ENCODE results near the gene DDA1. TPM values are rescaled to one million over a fixed set of nuclear protein-coding genes. Genes with fewer than 3 reads are reported as not detected.

Gene DDA1
- total and polyA plus RNA-seq, 2 of the 13 experiments (the other 11 are each of a cell fraction or from before 2014, with no cell fraction given): 24.5 to 26.0 TPM

DNA sequence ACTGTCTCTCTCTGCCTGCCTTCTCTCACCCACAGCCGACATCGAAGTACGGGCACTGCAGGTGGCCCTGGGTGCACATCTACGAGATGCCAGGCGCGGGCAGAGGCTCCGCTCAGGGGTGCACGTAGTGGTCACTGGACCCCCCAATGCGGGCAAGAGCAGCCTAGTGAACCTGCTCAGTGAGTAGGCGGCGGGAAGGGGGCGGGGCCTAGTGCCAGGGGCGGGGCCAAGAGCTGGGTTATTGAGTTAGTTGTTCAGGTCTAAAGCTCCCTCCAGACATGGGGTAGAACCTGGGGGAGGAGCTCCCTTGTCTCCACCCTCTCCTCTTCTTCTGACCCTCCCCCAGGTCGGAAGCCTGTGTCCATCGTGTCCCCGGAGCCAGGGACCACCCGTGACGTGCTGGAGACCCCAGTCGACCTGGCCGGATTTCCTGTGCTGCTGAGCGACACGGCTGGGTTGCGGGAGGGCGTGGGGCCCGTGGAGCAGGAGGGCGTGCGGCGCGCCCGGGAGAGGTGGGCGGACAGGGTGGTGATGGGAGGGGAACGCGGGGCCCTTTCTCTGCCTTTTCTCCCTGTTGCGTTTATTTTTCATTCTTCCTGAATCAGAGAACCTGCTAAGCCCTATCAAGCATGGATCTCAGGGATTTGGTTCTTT lies 29.9 kb downstream of the DDA1 start (continued):
- TF ChIP-seq AGO2 (optimal IDR thresholded peaks at IDR 0.05; ENCODE audit: low read depth, low read length) (peak; percentile 16), ASH2L (IDR thresholded peaks at IDR 0.05; ENCODE audit: insufficient read length, low read depth, low read length) (no peak), MLLT10 (CRISPR knock-in tag; IDR thresholded peaks at IDR 0.05) (no peak)

DNA sequence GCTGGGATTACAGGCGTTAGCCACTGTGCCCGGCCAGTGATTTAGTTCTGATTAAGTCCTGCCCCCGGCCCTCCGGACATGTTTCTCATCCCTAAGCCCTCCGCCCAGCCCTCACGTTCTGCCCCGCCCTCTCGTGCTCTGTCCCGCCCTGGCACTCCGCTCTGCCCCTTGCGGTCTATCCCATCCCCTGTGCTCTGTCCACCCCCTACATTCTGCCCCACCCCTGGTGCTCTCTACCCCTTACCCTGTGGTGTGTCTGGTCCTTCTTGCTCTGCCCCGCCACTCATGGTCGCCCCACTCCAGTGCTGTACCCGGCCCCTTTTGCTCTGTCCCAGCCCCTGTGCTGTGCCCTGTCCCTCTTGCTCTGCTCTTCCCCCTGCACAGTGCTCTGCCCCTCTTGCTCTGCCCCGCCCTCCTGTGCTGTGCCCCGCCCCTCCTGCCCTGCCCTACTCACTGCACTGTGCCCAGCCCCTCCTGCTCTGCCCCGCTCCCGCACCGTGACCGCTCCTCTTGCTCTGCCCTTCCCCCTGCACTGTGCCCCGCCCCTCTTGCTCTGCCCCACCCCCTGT lies 31.0 kb downstream of the DDA1 start:
- Histone ChIP-seq H3K27ac (ENCODE audit: extremely low read length, insufficient read depth, low read length) (peak overlapping the region; percentile 66), H3K27me3 (ENCODE audit: control insufficient read depth in 1 of 2, insufficient read depth in 2 of 2, low read length in 2 of 2) (no peaks in the 10 kb centered on the region; a peak in 1 of 5 replicates), H3K4me1 (ENCODE audit: insufficient read depth, low read length) (peaks cover 51% of the 10 kb centered on the region), H3K4me2 (ENCODE audit: low read depth, low read length) (peak overlapping the region; percentile 72), H3K9ac (ENCODE audit: insufficient read depth, low read depth, low read length) (no peak overlapping the region; the same call in 1 of the 2 replicates), H2AFZ (ENCODE audit: low read length) (no peak overlapping the region), H3K9me3 (ENCODE audit: low read length) (no peaks in the 10 kb centered on the region), H4K20me1 (ENCODE audit: insufficient read depth, low read length) (no peaks in the 10 kb centered on the region), H3K36me3 (replicated peaks in 1 of 2; ENCODE audit: control insufficient read depth in 1 of 2, insufficient read depth in 2 of 2, low read length in 2 of 2) (peaks cover 1 to 9% of the 10 kb centered on the region in 2 experiments; a peak in 1 of 5 replicates), H3K4me3 (replicated peaks in 1 of 3; ENCODE audit: insufficient read depth in 1 of 3, low read depth in 2 of 3, low read length in 3 of 3) (peak overlapping the region in 2 of 3 experiments; percentile 19 to 46; a peak in 2 of 6 replicates), H3K79me2 (ENCODE audit: insufficient read depth, low read length) (peaks cover 7% of the 10 kb centered on the region)
- peak; percentile 70 for ATAC-seq
- POLR2A ChIA-PET: interaction anchor here (1.0 kb wide), 1 partner anchor 79 kb away, joined by 4 read pairs; the partner anchor contains the start of gene MVB12A
- 27% methylated on average over 21 of the region's 21 CpGs for WGBS (ENCODE audit: low lambda C conversion rate)
- intact Hi-C loops (cut with micrococcal nuclease; ENCODE audit: unreplicated experiment) (loop anchor here (10.0 kb wide), 1 partner anchor 124 kb away; the partner anchor contains the start of gene NXNL1), in situ Hi-C loops (cut with HindIII; ENCODE audit: extremely low pct_ligation_motif_present, low pct_unique_long_range_greater_than_20kb) (no loop called here)
- CTCF ChIA-PET (ENCODE audit: low intra/inter-chr PET ratio, low total read pairs): no interaction called here
- peak; percentile 49 for DNase-seq (ENCODE audit: low spot score)
- BruUV-seq (replicated peaks): no TSS peak
- FAIRE-seq: no peak
- TF ChIP-seq ARNT (IDR thresholded peaks at IDR 0.05) (no peak), TEAD3 (CRISPR knock-in tag; optimal IDR thresholded peaks at IDR 0.05; ENCODE audit: borderline replicate concordance) (no peak), MTA1 (CRISPR knock-in tag; IDR thresholded peaks at IDR 0.05; ENCODE audit: borderline replicate concordance) (no peak), ZNF17 (CRISPR knock-in tag; IDR thresholded peaks at IDR 0.05) (no peak), ZNF557 (CRISPR knock-in tag; IDR thresholded peaks at IDR 0.05) (no peak), MYNN (CRISPR knock-in tag; IDR thresholded peaks at IDR 0.05; ENCODE audit: low read depth) (no peak), NCOA2 (CRISPR knock-in tag; IDR thresholded peaks at IDR 0.05) (no peak)
- TF ChIP-seq, protein P1, sequence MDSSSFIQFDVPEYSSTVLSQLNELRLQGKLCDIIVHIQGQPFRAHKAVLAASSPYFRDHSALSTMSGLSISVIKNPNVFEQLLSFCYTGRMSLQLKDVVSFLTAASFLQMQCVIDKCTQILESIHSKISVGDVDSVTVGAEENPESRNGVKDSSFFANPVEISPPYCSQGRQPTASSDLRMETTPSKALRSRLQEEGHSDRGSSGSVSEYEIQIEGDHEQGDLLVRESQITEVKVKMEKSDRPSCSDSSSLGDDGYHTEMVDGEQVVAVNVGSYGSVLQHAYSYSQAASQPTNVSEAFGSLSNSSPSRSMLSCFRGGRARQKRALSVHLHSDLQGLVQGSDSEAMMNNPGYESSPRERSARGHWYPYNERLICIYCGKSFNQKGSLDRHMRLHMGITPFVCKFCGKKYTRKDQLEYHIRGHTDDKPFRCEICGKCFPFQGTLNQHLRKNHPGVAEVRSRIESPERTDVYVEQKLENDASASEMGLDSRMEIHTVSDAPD (CRISPR knock-in tag; IDR thresholded peaks at IDR 0.05): no peak
- TF ChIP-seq, protein P2, sequence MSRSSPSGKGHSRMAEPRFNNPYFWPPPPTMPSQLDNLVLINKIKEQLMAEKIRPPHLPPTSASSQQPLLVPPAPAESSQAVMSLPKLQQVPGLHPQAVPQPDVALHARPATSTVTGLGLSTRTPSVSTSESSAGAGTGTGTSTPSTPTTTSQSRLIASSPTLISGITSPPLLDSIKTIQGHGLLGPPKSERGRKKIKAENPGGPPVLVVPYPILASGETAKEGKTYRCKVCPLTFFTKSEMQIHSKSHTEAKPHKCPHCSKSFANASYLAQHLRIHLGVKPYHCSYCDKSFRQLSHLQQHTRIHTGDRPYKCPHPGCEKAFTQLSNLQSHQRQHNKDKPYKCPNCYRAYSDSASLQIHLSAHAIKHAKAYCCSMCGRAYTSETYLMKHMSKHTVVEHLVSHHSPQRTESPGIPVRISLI (CRISPR knock-in tag; IDR thresholded peaks at IDR 0.05; ENCODE audit: borderline replicate concordance): no peak
- TF ChIP-seq, protein P3, sequence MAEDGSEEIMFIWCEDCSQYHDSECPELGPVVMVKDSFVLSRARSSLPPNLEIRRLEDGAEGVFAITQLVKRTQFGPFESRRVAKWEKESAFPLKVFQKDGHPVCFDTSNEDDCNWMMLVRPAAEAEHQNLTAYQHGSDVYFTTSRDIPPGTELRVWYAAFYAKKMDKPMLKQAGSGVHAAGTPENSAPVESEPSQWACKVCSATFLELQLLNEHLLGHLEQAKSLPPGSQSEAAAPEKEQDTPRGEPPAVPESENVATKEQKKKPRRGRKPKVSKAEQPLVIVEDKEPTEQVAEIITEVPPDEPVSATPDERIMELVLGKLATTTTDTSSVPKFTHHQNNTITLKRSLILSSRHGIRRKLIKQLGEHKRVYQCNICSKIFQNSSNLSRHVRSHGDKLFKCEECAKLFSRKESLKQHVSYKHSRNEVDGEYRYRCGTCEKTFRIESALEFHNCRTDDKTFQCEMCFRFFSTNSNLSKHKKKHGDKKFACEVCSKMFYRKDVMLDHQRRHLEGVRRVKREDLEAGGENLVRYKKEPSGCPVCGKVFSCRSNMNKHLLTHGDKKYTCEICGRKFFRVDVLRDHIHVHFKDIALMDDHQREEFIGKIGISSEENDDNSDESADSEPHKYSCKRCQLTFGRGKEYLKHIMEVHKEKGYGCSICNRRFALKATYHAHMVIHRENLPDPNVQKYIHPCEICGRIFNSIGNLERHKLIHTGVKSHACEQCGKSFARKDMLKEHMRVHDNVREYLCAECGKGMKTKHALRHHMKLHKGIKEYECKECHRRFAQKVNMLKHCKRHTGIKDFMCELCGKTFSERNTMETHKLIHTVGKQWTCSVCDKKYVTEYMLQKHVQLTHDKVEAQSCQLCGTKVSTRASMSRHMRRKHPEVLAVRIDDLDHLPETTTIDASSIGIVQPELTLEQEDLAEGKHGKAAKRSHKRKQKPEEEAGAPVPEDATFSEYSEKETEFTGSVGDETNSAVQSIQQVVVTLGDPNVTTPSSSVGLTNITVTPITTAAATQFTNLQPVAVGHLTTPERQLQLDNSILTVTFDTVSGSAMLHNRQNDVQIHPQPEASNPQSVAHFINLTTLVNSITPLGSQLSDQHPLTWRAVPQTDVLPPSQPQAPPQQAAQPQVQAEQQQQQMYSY (CRISPR knock-in tag; IDR thresholded peaks at IDR 0.05): no peak
- TF ChIP-seq, protein P4, sequence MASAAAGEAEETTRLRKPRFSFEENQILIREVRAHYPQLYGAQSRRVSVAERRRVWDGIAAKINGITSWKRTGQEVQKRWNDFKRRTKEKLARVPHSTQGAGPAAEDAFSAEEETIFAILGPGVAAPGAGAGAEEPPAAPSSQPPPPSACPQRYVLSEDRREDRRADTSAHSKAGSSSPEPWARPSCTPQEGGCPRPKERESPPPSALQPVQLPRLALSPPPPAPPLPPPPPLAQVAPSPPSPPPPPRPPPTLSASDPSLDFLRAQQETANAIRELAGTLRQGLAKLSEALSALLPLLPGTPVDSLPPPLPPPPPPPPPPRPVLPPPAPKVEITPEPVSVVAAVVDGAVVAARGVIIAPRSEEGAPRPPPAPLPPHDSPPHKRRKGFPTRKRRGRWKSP (CRISPR knock-in tag; IDR thresholded peaks at IDR 0.05): no peak
